Measurements from ENCODE around the gene ELMO1. TPM values are rescaled to one million over a fixed set of nuclear protein-coding genes. Genes with fewer than 3 reads are reported as not detected.

ELMO1 gene
- total RNA-seq, 4 donors from 2014 or later: 11.5 to 19.9 (median 17.4) TPM

GRCh38 chr7:37420946-37421695, 27.5 kb downstream of the ELMO1 start:
- peak in 1 of 2 donors; percentile 12 for DNase-seq (ENCODE audit: low spot score in 2 of 2)
- 26 to 35% methylated on average over 6 of the region's 6 CpGs for WGBS, 2 donors
- intact Hi-C loops (cut with DNase I; ENCODE audit: low total_unique reads): no loop called here
- H3K4me3 ChIP-seq (ENCODE audit: low read depth, poor library complexity, severe bottlenecking): no peak overlapping the region
- TF ChIP-seq POLR2A (IDR thresholded peaks at IDR 0.05): no peak
- TF ChIP-seq CTCF (IDR thresholded peaks at IDR 0.05): no peak

GRCh38 chr7:37419496-37419895, 29.2 kb downstream of the ELMO1 start:
- H3K4me3 ChIP-seq (ENCODE audit: low read depth, poor library complexity, severe bottlenecking): no peak overlapping the region

GRCh38 chr7:37418381-37418780, 30.3 kb downstream of the ELMO1 start:
- H3K4me3 ChIP-seq (ENCODE audit: low read depth, poor library complexity, severe bottlenecking): no peak overlapping the region
- no peak for TF ChIP-seq CTCF (IDR thresholded peaks at IDR 0.05)
- TF ChIP-seq POLR2A (IDR thresholded peaks at IDR 0.05): no peak
- intact Hi-C loops (cut with DNase I; ENCODE audit: low total_unique reads): no loop called here
- WGBS, 2 donors: 95 to 97% methylated on average over 6 of the region's 6 CpGs
- DNase-seq (ENCODE audit: low spot score in 2 of 2): peak in 1 of 2 donors; percentile 57

More at GRCh38 chr7:37419496-37419895, 29.2 kb downstream of the ELMO1 start:
- no peak for TF ChIP-seq CTCF (IDR thresholded peaks at IDR 0.05)
- TF ChIP-seq POLR2A (IDR thresholded peaks at IDR 0.05): no peak
- DNase-seq (ENCODE audit: low spot score in 2 of 2): peak in 1 of 2 donors; percentile 14
- intact Hi-C loops (cut with DNase I; ENCODE audit: low total_unique reads): no loop called here

- no peak for DNase-seq (ENCODE audit: low spot score in 2 of 2)
- intact Hi-C loops (cut with DNase I; ENCODE audit: low total_unique reads): no loop called here
- 78 to 93% methylated on average over 10 of the region's 10 CpGs for WGBS, 2 donors
- TF ChIP-seq CTCF (IDR thresholded peaks at IDR 0.05): no peak
- no peak for TF ChIP-seq POLR2A (IDR thresholded peaks at IDR 0.05)
- H3K4me3 ChIP-seq (ENCODE audit: low read depth, poor library complexity, severe bottlenecking): no peak overlapping the region
Observed at GRCh38 chr7:37417107-37417474, 31.6 kb downstream of the ELMO1 start.

GRCh38 chr7:37416378-37417106, 32.1 kb downstream of the ELMO1 start:
- intact Hi-C loops (cut with DNase I; ENCODE audit: low total_unique reads): no loop called here

More at GRCh38 chr7:37416378-37417106, 32.1 kb downstream of the ELMO1 start:
- no peak overlapping the region for H3K4me3 ChIP-seq (ENCODE audit: low read depth, poor library complexity, severe bottlenecking)
- 85 to 91% methylated on average over 6 of the region's 6 CpGs for WGBS, 2 donors
- DNase-seq (ENCODE audit: low spot score in 2 of 2): peak in 1 of 2 donors; percentile 26
- no peak for TF ChIP-seq POLR2A (IDR thresholded peaks at IDR 0.05)
- TF ChIP-seq CTCF (IDR thresholded peaks at IDR 0.05): no peak

All from lower leg skin (tissue), 4 donors.